Breast epithelium (tissue), 3 donors: ENCODE measurements around the gene CCBE1.

ENCODE experiments used
- CTCF ChIP-seq, 3 donors: fragments of 450-650 bp; IDR thresholded peaks; one replicate each; pipeline ENCODE4 v1.5.1; 2016 to 2017; ENCODE audit warnings: antibody characterized with exemption in 3 of 3, mild to moderate bottlenecking in 3 of 3, moderate library complexity in 3 of 3
- POLR2A ChIP-seq: fragments of 450-650 bp; IDR thresholded peaks from one replicate; pipeline ENCODE4 v1.6.1; 2016; ENCODE audit warnings: antibody characterized with exemption, mild to moderate bottlenecking, moderate library complexity
- POLR2AphosphoS5 ChIP-seq, 3 donors: sonication (generic); formaldehyde crosslinking; IDR thresholded peaks; one replicate each; pipeline ENCODE4 v1.6.1; 2017; ENCODE audit warnings: antibody characterized with exemption in 3 of 3

GRCh38 chr18:59576541-59577385 is 120.5 kb downstream of the CCBE1 start:
- no peak for TF ChIP-seq CTCF (IDR thresholded peaks at IDR 0.05)
- TF ChIP-seq POLR2AphosphoS5 (IDR thresholded peaks at IDR 0.05) = no peak
- TF ChIP-seq POLR2A = no peak
